ENCODE results near the gene ST7.

- no peak for TF ChIP-seq CTCF (IDR thresholded peaks at IDR 0.05; ENCODE audit: extremely low read depth in 1 of 2, insufficient read depth in 1 of 2, low read depth in 1 of 2, low read length in 2 of 2)
- TF ChIP-seq POLR2AphosphoS5 (IDR thresholded peaks at IDR 0.05; ENCODE audit: insufficient read depth, low read depth, low read length): no peak
- no peak for TF ChIP-seq EZH2 (IDR thresholded peaks at IDR 0.05; ENCODE audit: borderline replicate concordance, low read depth, low read length, severe bottlenecking)
- TF ChIP-seq POLR2A (IDR thresholded peaks at IDR 0.05; ENCODE audit: low read depth, low read length): no peak
- no peak for TF ChIP-seq MAX (IDR thresholded peaks at IDR 0.05; ENCODE audit: insufficient read depth, insufficient read length)
- no peak for TF ChIP-seq JUN (IDR thresholded peaks at IDR 0.05; ENCODE audit: borderline replicate concordance, insufficient read depth, insufficient read length, low read depth)
- TF ChIP-seq MYC (IDR thresholded peaks at IDR 0.05; ENCODE audit: low read depth, low read length): no peak
- TF ChIP-seq GATA2 (IDR thresholded peaks at IDR 0.05; ENCODE audit: insufficient read depth, insufficient read length, low read depth, low read length): no peak
- TF ChIP-seq FOS (IDR thresholded peaks at IDR 0.05; ENCODE audit: borderline replicate concordance, insufficient read depth, low read length): no peak
These were observed 235.8 kb downstream of the ST7 start for GRCh38 chr7:117188949-117189592.

All from endothelial cell of umbilical vein (primary cell).